Kidney epithelial cell (primary cell): ENCODE results near the gene SMCO2. TPM values are rescaled to one million over a fixed set of nuclear protein-coding genes. Genes with fewer than 3 reads are reported as not detected.

Experiments
- DNase-seq: peaks from one replicate; pipeline ENCODE4 v3.0.0-alpha.2; 2010; ENCODE audit warnings: low read depth
- H3K27me3 ChIP-seq: 2 replicates; pipeline ENCODE4 v1.6.0; 2011; ENCODE audit warnings: low read length; ENCODE audit not compliant: control insufficient read depth, insufficient read depth
- H3K36me3 ChIP-seq: 2 replicates; pipeline ENCODE4 v1.5.1; 2011; ENCODE audit warnings: low read length; ENCODE audit not compliant: control insufficient read depth, insufficient read depth
- H3K4me3 ChIP-seq: 2 replicates; pipeline ENCODE4 v1.5.1; 2011; ENCODE audit warnings: low read depth, mild to moderate bottlenecking, control low read depth, low read length
- total RNA-seq: library from RNA; depleted of rRNA; stranded (reverse); fragments of >200 nt; gene quantifications from 2 replicates; pipeline ENCODE4 v1.2.3, GENCODE V29; 2015
- TF ChIP-seq, protein P1 (sequence below): IDR thresholded peaks from 2 replicates; pipeline ENCODE4 v1.5.1; 2011; ENCODE audit warnings: mild to moderate bottlenecking, moderate library complexity, low read length, control low read depth, inconsistent platforms; ENCODE audit not compliant: insufficient read depth, poor library complexity, severe bottlenecking

The SMCO2 gene
- total RNA-seq, 1 donor from 2014 or later, result 0.58 TPM

- TF ChIP-seq, protein P1, sequence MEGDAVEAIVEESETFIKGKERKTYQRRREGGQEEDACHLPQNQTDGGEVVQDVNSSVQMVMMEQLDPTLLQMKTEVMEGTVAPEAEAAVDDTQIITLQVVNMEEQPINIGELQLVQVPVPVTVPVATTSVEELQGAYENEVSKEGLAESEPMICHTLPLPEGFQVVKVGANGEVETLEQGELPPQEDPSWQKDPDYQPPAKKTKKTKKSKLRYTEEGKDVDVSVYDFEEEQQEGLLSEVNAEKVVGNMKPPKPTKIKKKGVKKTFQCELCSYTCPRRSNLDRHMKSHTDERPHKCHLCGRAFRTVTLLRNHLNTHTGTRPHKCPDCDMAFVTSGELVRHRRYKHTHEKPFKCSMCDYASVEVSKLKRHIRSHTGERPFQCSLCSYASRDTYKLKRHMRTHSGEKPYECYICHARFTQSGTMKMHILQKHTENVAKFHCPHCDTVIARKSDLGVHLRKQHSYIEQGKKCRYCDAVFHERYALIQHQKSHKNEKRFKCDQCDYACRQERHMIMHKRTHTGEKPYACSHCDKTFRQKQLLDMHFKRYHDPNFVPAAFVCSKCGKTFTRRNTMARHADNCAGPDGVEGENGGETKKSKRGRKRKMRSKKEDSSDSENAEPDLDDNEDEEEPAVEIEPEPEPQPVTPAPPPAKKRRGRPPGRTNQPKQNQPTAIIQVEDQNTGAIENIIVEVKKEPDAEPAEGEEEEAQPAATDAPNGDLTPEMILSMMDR, result no peak
- Histone ChIP-seq H3K27me3 (no peaks in the 10 kb centered on the region), H3K36me3 (no peaks in the 10 kb centered on the region), H3K4me3 (no peak overlapping the region)
- peak; percentile 66 for DNase-seq
Measured at GRCh38 chr12:27474344-27474743, 27.8 kb downstream of the SMCO2 start.

- no peak overlapping the region for H3K4me3 ChIP-seq
- H3K27me3 ChIP-seq, result no peaks in the 10 kb centered on the region
- DNase-seq, result no peak
- TF ChIP-seq, protein P1, result no peak
- H3K36me3 ChIP-seq, result no peaks in the 10 kb centered on the region
Measured at GRCh38 chr12:27477049-27477448, 30.5 kb downstream of the SMCO2 start.

- Histone ChIP-seq H3K4me3 (no peak overlapping the region), H3K27me3 (no peaks in the 10 kb centered on the region), H3K36me3 (no peaks in the 10 kb centered on the region)
- no peak for DNase-seq
- TF ChIP-seq, protein P1, result no peak
Measured at GRCh38 chr12:27478949-27479348, 32.4 kb downstream of the SMCO2 start.

- no peak for DNase-seq
- Histone ChIP-seq H3K4me3 (no peak overlapping the region), H3K36me3 (no peaks in the 10 kb centered on the region), H3K27me3 (no peaks in the 10 kb centered on the region)
- TF ChIP-seq, protein P1, result no peak
Measured at GRCh38 chr12:27480016-27480415, 33.5 kb downstream of the SMCO2 start.

- TF ChIP-seq, protein P1, result no peak
- H3K36me3 ChIP-seq, result no peaks in the 10 kb centered on the region
- DNase-seq, result no peak
- H3K4me3 ChIP-seq, result no peak overlapping the region
- no peaks in the 10 kb centered on the region for H3K27me3 ChIP-seq
Measured at GRCh38 chr12:27486961-27487360, 40.4 kb downstream of the SMCO2 start.

- no peak for DNase-seq
- no peaks in the 10 kb centered on the region for H3K36me3 ChIP-seq
- no peaks in the 10 kb centered on the region for H3K27me3 ChIP-seq
- no peak overlapping the region for H3K4me3 ChIP-seq
- TF ChIP-seq, protein P1, result peak; percentile 19
Measured at GRCh38 chr12:27488479-27488878, 41.9 kb downstream of the SMCO2 start.
